HepG2 (cell line): ENCODE measurements around the gene MARCHF9. TPM values are rescaled to one million over a fixed set of nuclear protein-coding genes. Genes with fewer than 3 reads are reported as not detected.
A peak's percentile ranks its signal among the peaks of the same experiment; 100 is the strongest.

Source experiments
- ADNP ChIP-seq: sonication (generic); formaldehyde crosslinking; IDR thresholded peaks from 2 replicates; pipeline ENCODE4 v1.4.0; 2020; ENCODE audit warnings: missing genetic modification reagents
- AGO1 ChIP-seq: fragments of 200-400 bp; formaldehyde crosslinking; IDR thresholded peaks from 2 replicates; pipeline ENCODE4 v1.6.1; 2017; ENCODE audit warnings: mild to moderate bottlenecking, low read depth, low read length, moderate library complexity; ENCODE audit not compliant: poor library complexity, severe bottlenecking
- CHD4 ChIP-seq: fragments of 200-600 bp; sonication (generic); IDR thresholded peaks from 2 replicates; pipeline ENCODE4 v1.7.0; 2017; ENCODE audit warnings: mild to moderate bottlenecking, low read length, borderline replicate concordance
- CREB3 ChIP-seq: sonication (generic); formaldehyde crosslinking; IDR thresholded peaks from 2 replicates; pipeline ENCODE4 v1.5.0; 2020; ENCODE audit warnings: missing genetic modification reagents
- E2F2 ChIP-seq: sonication (generic); formaldehyde crosslinking; IDR thresholded peaks from 2 replicates; pipeline ENCODE4 v1.4.0; 2020; ENCODE audit warnings: missing genetic modification reagents, borderline replicate concordance
- ELK4 ChIP-seq: sonication (generic); formaldehyde crosslinking; IDR thresholded peaks from 2 replicates; pipeline ENCODE4 v1.9.0; 2021; ENCODE audit warnings: missing genetic modification reagents, borderline replicate concordance
- HNF4A ChIP-seq: sonication (generic); formaldehyde crosslinking; IDR thresholded peaks from 2 replicates; pipeline ENCODE4 v1.4.0; 2020; ENCODE audit warnings: missing genetic modification reagents
- KDM3A ChIP-seq: IDR thresholded peaks from 2 replicates; pipeline ENCODE4 v1.6.1; 2018; ENCODE audit warnings: low read depth, missing compliant biosample characterization
- MLXIP ChIP-seq: sonication (generic); formaldehyde crosslinking; IDR thresholded peaks from 2 replicates; pipeline ENCODE4 v1.9.0; 2021; ENCODE audit warnings: missing genetic modification reagents, borderline replicate concordance
- ONECUT2 ChIP-seq: sonication (generic); formaldehyde crosslinking; IDR thresholded peaks from 2 replicates; pipeline ENCODE4 v1.4.0; 2020; ENCODE audit warnings: missing genetic modification reagents
- RCOR2 ChIP-seq: IDR thresholded peaks from 2 replicates; pipeline ENCODE4 v1.6.1; 2016; ENCODE audit warnings: missing biosample characterization, missing genetic modification reagents
- REPIN1 ChIP-seq: sonication (generic); formaldehyde crosslinking; IDR thresholded peaks from 2 replicates; pipeline ENCODE4 v1.8.0; 2022; ENCODE audit warnings: missing genetic modification reagents, low read depth, mild to moderate bottlenecking, borderline replicate concordance
- RFXAP ChIP-seq: sonication (generic); formaldehyde crosslinking; IDR thresholded peaks from 2 replicates; pipeline ENCODE4 v1.4.0; 2020; ENCODE audit warnings: missing genetic modification reagents, borderline replicate concordance
- SIN3A ChIP-seq: IDR thresholded peaks from 2 replicates; pipeline ENCODE4 v1.6.1; 2011; ENCODE audit warnings: low read depth, mild to moderate bottlenecking, control low read depth, low read length, borderline replicate concordance
- TBX3 ChIP-seq: fragments of 450-650 bp; IDR thresholded peaks from 2 replicates; pipeline ENCODE4 v1.6.1; 2017; ENCODE audit warnings: antibody characterized with exemption, mild to moderate bottlenecking, inconsistent platforms, borderline replicate concordance
- ZBTB49 ChIP-seq: sonication (generic); formaldehyde crosslinking; IDR thresholded peaks from 2 replicates; pipeline ENCODE4 v1.4.0; 2020; ENCODE audit warnings: missing genetic modification reagents, borderline replicate concordance
- ZNF354B ChIP-seq: sonication (generic); formaldehyde crosslinking; IDR thresholded peaks from 2 replicates; pipeline ENCODE4 v1.8.0; 2022; ENCODE audit warnings: mild to moderate bottlenecking, missing genetic modification reagents
- ZNF580 ChIP-seq: IDR thresholded peaks from 2 replicates; pipeline ENCODE4 v1.6.1; 2016; ENCODE audit warnings: low read depth, borderline replicate concordance
- ZNF639 ChIP-seq: conservative IDR thresholded peaks from 2 replicates; pipeline ENCODE4 v1.6.1; 2018; ENCODE audit warnings: missing genetic modification reagents
- ZNF7 ChIP-seq: IDR thresholded peaks from 2 replicates; pipeline ENCODE4 v1.6.1; 2016; ENCODE audit warnings: missing biosample characterization, missing genetic modification reagents
- polyA plus RNA-seq, 8 experiments: library from polyadenylated mRNA; depleted of rRNA in 3 of 8; stranded (reverse) in 7 of 8; unstranded in 1 of 8; fragments of >200 nt; fragmentation: Illumina TruSeq in 4 of 8; extraction: Trizol in 4 of 8; gene quantifications; 2 replicates each; pipeline versions ENCODE4 v1.2.1 to v1.2.3, GENCODE V29; 2011 to 2016; ENCODE audit warnings: low read depth in 4 of 8, missing spikeins in 1 of 8, mixed read lengths in 1 of 8; ENCODE audit not compliant: insufficient read depth in 1 of 8
- total RNA-seq, 5 experiments: library from RNA; depleted of rRNA; stranded (reverse); fragments of >200 nt; fragmentation: Illumina TruSeq; extraction: Trizol; gene quantifications; 2 replicates each; pipeline ENCODE4 v1.2.3, GENCODE V29; 2016; ENCODE audit warnings: low read depth in 1 of 5

The MARCHF9 gene
- total and polyA plus RNA-seq, 2 of the 13 experiments (the other 11 are each of a cell fraction or from before 2014, with no cell fraction given), result 5.7 to 9.6 TPM

- TF ChIP-seq AGO1 (no peak), ONECUT2 (CRISPR knock-in tag) (no peak), MLXIP (CRISPR knock-in tag) (no peak), RFXAP (CRISPR knock-in tag) (no peak), ADNP (CRISPR knock-in tag) (0 out of 2 replicates have a peak, but pooled peaks have one; percentile 36), KDM3A (CRISPR knock-in tag) (no peak), ZNF354B (CRISPR knock-in tag) (no peak), ZNF7 (CRISPR knock-in tag) (no peak), ZNF639 (CRISPR knock-in tag) (no peak), CHD4 (no peak), REPIN1 (CRISPR knock-in tag) (no peak), ELK4 (CRISPR knock-in tag) (no peak), TBX3 (no peak), ZNF580 (no peak), E2F2 (CRISPR knock-in tag) (no peak), SIN3A (0 out of 2 replicates have a peak, but pooled peaks have one; percentile 16), HNF4A (CRISPR knock-in tag) (peak; percentile 48), ZBTB49 (no peak), RCOR2 (CRISPR knock-in tag) (peak; percentile 49; the same call in 1 of the 2 replicates), CREB3 (CRISPR knock-in tag) (no peak)
Observed at GRCh38 chr12:57743769-57744168, 11.1 kb upstream of the MARCHF9 start (continued).
